IPS-NIHi11 (cell line): ENCODE data around the gene LPIN1.

Experiments
- DNase-seq: peaks from one replicate; pipeline ENCODE4 v3.0.0; 2012; ENCODE audit warnings: mixed read lengths, low spot score

LPIN1 gene

DNA sequence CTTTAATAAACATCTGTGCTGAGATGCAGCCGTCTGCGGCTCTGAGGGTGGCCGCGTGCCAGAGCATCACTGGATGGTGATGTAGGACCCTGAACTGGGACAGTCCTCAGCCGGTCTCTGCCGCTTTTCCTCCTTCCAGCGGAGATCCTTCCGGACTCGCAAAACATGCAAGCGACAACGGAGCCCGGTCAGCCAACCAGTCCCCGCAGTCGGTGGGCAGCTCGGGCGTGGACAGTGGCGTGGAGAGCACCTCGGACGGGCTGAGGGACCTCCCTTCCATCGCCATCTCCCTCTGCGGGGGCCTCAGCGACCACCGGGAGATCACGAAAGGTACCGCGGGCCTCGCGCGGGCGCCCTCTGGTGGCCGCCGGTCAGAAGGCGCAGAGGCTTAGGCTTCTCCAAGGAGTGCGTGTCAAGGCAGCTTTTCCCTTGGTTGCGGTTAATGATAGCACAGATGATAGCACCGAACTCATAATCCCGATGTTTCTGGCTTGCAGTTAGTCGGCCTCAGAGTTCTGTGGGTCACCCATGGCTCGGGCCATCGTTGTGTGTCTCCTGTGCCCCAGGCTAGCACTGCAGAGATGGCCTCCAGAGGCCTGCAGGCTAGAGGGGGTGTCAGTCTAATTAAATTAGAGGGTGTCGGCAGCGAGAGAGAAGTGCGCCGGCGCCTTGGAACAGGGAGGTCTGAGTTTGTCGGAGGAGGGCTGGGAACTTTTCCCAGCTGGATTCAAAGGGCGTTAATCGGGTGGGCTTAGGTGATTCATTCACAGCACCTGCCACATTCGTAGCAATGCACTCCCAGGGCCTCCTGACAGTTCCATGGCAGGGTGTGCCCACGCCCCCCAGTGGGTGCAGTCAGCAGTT lies 38.5 kb downstream of the LPIN1 start:
- DNase-seq, result peak; percentile 93

DNA sequence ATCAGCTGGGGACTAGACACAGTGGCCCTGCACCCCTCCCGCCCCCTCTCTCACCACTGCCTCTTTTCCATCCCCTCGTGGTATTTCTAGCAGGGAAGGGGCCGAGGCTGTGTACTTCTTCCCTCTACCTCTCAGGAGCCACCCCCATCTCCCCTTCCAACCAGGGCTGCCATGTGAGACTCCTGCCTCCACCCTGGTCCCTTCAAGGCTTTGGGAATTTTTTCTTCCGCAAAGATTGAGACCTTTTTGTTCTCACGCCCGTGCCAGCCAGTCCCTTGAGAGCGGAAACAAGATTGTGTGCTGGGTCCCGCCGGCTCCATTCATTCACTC lies 39.1 kb downstream of the LPIN1 start:
- DNase-seq, result no peak

DNA sequence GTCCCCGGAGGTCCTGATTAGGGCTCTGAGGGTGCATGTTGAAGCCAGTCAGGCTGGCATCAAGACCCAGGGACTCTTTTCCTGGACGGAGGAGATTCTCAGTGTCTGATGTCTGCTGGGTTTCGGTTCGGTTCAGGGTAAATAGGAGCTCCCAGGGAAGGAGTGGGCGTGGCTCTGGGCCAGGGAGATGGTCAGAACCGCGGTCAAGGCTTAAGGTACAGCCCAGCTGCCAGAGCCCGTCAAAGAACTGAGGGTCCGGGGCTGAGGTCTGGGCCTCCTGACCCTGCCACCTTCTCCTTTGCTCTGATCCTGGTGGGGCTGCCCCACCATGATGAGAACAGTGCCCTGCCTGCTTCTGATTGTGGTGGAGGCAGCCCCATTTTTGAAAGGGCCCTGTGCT lies 39.8 kb downstream of the LPIN1 start:
- DNase-seq, result no peak

GRCh38 chr2:11786592-11786991 lies 40.2 kb downstream of the LPIN1 start:
- DNase-seq, result no peak

- no peak for DNase-seq
Observed at GRCh38 chr2:11787991-11788390, 41.6 kb downstream of the LPIN1 start.

DNA sequence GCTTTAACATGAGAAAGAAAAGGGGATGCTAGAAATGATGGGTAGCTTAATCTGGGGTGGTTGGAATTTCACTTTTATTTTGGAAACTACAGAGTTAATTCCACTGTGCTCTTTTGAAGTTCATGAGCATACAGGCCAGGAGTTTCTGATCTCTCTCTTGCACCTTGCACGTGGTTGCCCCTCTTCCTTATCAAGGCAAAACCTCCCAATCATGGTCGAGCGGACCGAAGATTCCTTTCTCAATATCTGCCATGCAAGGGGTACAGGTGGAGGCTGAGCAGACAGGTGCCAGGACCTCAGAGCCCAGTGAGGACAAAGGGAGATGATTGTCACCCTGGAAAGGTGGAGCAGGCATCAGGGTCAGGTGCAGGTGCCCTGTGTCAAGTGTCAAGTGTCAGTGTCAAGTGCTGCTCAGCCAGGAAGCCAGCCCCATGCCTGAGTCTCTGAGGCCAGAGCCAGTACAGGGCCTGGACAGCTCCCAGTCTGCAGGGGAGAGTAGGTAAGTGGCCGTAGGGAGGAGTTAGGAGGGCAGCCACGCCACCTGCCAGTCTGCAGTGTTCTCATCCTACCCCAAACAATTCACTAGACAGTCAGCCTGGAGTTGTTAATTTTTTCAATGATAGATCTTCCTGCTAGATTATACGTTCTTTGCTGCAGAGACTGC lies 42.2 kb downstream of the LPIN1 start:
- peak; percentile 28 for DNase-seq

GRCh38 chr2:11789243-11789642 lies 42.8 kb downstream of the LPIN1 start:
- DNase-seq, result no peak

GRCh38 chr2:11790228-11790627 lies 43.8 kb downstream of the LPIN1 start:
- no peak for DNase-seq

- no peak for DNase-seq
Observed at GRCh38 chr2:11795590-11795989, 49.2 kb downstream of the LPIN1 start.

DNA sequence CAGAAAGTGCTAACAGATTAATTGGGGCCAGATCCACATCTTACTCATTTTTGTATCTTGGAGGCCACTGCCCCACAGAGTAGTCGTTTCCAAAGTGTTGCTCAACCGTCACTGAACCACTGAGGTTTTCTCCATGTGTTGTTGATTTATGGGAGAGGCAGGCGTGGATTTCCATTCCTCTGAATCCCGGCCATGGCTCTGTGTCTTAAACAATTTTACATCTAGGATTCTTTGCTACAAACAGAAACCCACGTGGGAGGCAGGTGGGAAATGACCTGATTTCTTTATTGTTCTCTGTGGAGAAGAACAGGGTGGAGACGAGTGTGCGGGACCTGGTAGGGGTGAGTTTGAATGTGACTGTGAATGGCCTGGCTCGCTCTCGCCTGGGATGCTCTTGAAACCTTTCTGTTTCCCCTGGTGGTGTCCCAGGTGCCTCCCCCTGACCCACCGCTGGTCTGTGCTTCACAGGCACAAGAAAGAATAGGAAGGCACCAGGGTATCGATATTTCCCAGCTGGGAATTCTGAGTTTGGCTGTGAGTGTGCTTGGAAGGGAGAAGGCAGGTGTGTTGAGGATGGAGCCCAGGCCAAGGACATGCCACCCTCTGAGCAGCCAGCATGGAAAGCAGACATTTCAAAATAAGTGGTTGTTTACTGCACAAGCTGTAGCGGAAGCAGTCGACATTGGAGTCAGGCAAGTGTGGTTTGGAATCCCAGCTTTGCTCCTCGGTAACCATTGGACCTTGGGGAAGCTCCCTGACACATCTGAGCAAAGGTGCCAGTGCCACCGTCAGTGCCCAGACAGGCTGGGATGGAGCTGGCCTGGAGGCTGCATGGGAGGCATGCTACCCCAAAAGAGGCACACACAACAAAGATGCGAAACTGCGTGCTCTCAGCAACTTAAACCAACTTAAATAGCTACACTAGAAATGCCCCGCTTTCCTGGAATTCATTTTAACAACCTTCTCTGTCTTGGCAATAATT lies 50.0 kb downstream of the LPIN1 start:
- no peak for DNase-seq

DNA sequence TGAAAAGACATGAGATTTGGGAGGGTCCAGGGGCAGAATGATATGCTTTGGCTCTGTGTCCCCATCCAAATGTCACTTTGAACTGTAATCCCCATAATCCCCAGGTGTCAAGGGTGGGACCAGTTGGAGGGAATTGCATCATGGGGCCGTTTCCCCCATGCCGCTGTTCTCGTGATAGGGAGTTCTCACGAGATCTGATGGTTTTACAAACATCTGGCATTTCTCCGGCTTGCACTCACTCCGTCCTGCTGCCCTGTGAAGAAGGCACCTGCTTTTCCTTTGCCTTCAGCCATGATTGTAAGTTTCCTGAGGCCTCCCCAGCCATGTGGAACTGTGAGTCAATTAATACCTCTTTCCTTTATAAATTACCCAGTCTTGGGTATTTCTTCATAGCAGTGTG lies 51.4 kb downstream of the LPIN1 start:
- no peak for DNase-seq

- no peak for DNase-seq
Observed at GRCh38 chr2:11798701-11799435, 52.4 kb downstream of the LPIN1 start.

DNA sequence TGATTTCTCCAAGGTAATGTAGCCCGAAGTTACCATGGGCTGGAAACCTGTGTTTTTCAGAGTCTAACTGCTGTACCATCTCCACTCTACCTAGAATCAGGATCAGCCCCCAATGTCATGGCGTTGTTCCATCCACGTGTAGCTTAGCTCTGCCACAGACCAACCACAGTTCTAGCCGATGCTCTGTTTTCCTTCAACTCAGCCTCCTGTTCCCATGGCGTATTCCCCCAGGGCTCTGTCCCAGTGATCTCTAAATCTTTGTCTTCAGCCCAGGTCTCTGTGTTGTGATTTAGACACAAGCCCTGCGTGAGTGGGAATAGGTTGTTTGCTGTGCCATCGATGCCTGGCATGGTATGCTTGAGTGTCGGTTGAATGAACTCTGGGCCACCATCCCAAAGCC lies 53.4 kb downstream of the LPIN1 start:
- no peak for DNase-seq

GRCh38 chr2:11802782-11803191 lies 56.4 kb downstream of the LPIN1 start:
- no peak for DNase-seq

DNA sequence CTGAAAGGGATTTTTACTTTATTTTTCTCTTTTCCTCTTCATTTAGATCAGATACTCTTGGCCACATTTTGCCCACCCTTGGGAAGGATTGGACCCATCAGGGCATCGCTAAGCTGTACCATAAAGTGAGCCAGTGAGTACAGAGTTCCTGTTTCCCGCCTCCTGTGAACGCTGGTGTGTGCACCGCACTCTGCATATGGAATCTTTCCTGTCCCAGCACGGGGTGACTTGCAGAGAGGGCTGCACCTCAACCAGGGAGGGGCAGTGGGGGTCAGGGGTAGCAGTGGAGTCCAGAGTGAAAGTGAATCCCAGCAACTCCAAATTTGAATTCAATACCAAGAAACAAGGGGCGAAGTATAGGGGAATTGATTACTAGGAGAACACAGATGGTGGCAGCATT lies 58.6 kb downstream of the LPIN1 start:
- DNase-seq, result no peak

DNA sequence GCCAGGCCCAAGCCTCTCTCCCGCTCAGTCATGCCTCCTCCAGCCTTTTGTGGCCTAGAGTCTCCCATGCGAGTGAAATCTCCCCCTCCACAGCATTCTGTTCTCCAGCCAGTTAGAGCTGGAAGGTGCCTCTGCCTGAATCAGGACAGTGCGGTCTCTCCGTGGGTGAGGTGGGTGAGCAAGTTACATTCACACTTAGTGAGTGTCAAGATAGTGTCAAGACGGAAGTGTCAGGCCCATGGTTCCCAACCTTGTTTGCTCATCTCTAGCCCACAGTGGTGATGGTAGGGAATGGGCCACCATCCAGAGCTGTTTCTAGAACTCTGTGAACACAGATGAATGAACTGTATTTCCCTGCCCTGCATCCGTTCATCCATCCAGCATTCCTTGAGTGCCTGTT lies 59.5 kb downstream of the LPIN1 start:
- no peak for DNase-seq

DNA sequence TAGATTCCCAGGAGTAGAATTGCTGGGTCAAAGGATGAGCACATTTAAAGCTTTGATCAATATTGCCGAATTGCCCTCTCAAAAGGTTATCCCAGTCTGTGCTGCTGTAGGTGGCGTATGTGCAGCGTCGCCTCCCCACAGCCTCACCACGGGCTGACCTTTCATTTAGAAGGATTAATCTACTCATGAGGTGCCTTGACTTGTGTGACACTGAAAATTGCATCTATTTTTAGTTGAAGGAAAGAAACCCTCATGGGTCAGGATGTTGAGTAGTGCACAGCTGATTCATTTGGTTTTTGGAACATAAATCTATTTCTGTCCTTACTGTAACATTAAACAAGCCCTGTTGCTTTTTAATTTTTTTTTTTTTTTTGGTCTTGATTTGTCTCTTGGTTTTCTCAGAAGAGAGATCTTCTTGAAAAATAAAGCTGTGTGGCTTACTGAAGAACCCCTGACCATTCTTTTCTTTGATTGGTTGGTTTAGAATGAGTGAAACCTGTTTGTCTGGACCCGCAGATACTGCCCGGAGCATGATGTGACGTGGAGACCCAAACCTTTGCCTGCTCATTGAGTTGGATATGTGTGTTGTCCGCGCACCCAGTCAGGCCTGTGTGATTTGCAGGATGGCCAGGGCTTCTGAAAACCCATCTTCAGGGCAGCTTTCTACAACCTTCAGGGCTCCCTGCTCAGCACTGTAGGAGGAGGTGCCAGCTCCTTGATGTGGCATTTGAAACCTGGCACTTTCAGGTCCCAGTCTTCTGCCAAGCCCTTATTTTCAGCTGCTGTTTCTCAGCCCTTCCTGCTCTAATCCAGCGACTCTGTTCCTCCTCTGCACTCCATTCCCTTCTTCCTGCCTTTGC lies 61.0 kb downstream of the LPIN1 start:
- DNase-seq, result no peak

DNA sequence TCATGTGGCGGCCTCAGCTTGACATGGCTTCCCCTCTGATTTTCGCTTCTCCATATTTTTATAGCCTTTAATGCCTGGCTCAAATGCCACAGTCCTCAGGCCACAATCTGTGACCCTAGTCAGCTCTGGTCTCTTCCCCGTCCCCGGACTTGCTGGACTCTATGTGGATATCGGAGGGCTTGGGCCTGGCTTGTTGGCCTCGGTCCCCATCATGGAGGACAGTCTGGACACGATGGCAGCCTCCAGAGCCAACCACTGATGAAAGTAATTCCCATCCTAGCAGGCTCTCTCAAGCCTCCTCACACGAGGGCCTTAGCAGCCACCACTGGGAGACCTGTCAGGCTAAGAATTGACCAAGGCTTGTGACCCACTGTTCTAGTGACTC lies 61.6 kb downstream of the LPIN1 start:
- no peak for DNase-seq

- DNase-seq, result no peak
Observed at GRCh38 chr2:11809586-11810236, 63.3 kb downstream of the LPIN1 start.

GRCh38 chr2:11810237-11810977 lies 64.0 kb downstream of the LPIN1 start:
- no peak for DNase-seq
